ENCODE data around the gene PTCH1.

Gene PTCH1

GRCh38 chr9:95516734-95517558, at the start of gene PTCH1:
Gene PTCH1, minus strand, starts transcription at chr9:95516971.
- DNase-seq (ENCODE audit: extremely low spot score), result peak; percentile 42
- ChIA-PET CTCF (no interaction called here), POLR2A (no interaction called here)

GRCh38 chr9:95565982-95566381, 49.2 kb upstream of the PTCH1 start:
- CTCF ChIA-PET, result no interaction called here

More at GRCh38 chr9:95516734-95517558, at the start of gene PTCH1:
- TF ChIP-seq, protein P1, sequence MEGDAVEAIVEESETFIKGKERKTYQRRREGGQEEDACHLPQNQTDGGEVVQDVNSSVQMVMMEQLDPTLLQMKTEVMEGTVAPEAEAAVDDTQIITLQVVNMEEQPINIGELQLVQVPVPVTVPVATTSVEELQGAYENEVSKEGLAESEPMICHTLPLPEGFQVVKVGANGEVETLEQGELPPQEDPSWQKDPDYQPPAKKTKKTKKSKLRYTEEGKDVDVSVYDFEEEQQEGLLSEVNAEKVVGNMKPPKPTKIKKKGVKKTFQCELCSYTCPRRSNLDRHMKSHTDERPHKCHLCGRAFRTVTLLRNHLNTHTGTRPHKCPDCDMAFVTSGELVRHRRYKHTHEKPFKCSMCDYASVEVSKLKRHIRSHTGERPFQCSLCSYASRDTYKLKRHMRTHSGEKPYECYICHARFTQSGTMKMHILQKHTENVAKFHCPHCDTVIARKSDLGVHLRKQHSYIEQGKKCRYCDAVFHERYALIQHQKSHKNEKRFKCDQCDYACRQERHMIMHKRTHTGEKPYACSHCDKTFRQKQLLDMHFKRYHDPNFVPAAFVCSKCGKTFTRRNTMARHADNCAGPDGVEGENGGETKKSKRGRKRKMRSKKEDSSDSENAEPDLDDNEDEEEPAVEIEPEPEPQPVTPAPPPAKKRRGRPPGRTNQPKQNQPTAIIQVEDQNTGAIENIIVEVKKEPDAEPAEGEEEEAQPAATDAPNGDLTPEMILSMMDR (IDR thresholded peaks at IDR 0.05; ENCODE audit: control extremely low read depth, extremely low read depth, low read depth, missing control alignments), result no peak

GRCh38 chr9:95561913-95562312, 45.1 kb upstream of the PTCH1 start:
- ChIA-PET CTCF (no interaction called here), POLR2A (no interaction called here)
- TF ChIP-seq, protein P1 (IDR thresholded peaks at IDR 0.05; ENCODE audit: control extremely low read depth, extremely low read depth, low read depth, missing control alignments), result no peak
- no peak for DNase-seq (ENCODE audit: extremely low spot score)

More at GRCh38 chr9:95565982-95566381, 49.2 kb upstream of the PTCH1 start:
- DNase-seq (ENCODE audit: extremely low spot score), result no peak
- TF ChIP-seq, protein P1 (IDR thresholded peaks at IDR 0.05; ENCODE audit: control extremely low read depth, extremely low read depth, low read depth, missing control alignments), result no peak
- POLR2A ChIA-PET, result no interaction called here

GRCh38 chr9:95557142-95557541, 40.4 kb upstream of the PTCH1 start:
- CTCF ChIA-PET, result interaction anchor here (1.6 kb wide), 1 partner anchor 27 kb away, joined by 7 read pairs; no protein-coding TSS in a partner anchor

GRCh38 chr9:95556521-95556920, 39.8 kb upstream of the PTCH1 start:
- TF ChIP-seq, protein P1 (IDR thresholded peaks at IDR 0.05; ENCODE audit: control extremely low read depth, extremely low read depth, low read depth, missing control alignments), result no peak
- no peak for DNase-seq (ENCODE audit: extremely low spot score)
- POLR2A ChIA-PET, result no interaction called here

More at GRCh38 chr9:95557142-95557541, 40.4 kb upstream of the PTCH1 start:
- POLR2A ChIA-PET, result no interaction called here
- DNase-seq (ENCODE audit: extremely low spot score), result no peak
- TF ChIP-seq, protein P1 (IDR thresholded peaks at IDR 0.05; ENCODE audit: control extremely low read depth, extremely low read depth, low read depth, missing control alignments), result no peak

GRCh38 chr9:95552814-95553546, 36.2 kb upstream of the PTCH1 start:
- TF ChIP-seq, protein P1 (IDR thresholded peaks at IDR 0.05; ENCODE audit: control extremely low read depth, extremely low read depth, low read depth, missing control alignments), result no peak
- CTCF ChIA-PET, result no interaction called here
- POLR2A ChIA-PET, result no interaction called here
- no peak for DNase-seq (ENCODE audit: extremely low spot score)

More at GRCh38 chr9:95556521-95556920, 39.8 kb upstream of the PTCH1 start:
- CTCF ChIA-PET, result no interaction called here

Data from GM10248 (cell line).